ENCODE data around the gene CHD6. TPM values are rescaled to one million over a fixed set of nuclear protein-coding genes. Genes with fewer than 3 reads are reported as not detected.

Gene CHD6
- total RNA-seq, 2 donors from 2014 or later = 27.8 to 29.4 TPM

GRCh38 chr20:41600926-41601631 is 17.1 kb downstream of the CHD6 start:
- DNase-seq = no peak
- ATAC-seq = no peak
- intact Hi-C loops (cut with DNase I, micrococcal nuclease) = no loop called here

GRCh38 chr20:41599699-41600104 is 18.5 kb downstream of the CHD6 start:
- ATAC-seq (peak; percentile 33), DNase-seq (no peak)
- intact Hi-C loops (cut with DNase I, micrococcal nuclease) = no loop called here

- ATAC-seq = no peak
- intact Hi-C loops (cut with DNase I, micrococcal nuclease) = no loop called here
Measured at GRCh38 chr20:41598719-41599118, 19.5 kb downstream of the CHD6 start.

GRCh38 chr20:41594514-41595322 is 23.5 kb downstream of the CHD6 start:
- DNase-seq = no peak
- intact Hi-C loops (cut with DNase I, micrococcal nuclease) = no loop called here
- ATAC-seq = no peak

More at GRCh38 chr20:41598719-41599118, 19.5 kb downstream of the CHD6 start:
- DNase-seq = no peak

- intact Hi-C loops (cut with DNase I, micrococcal nuclease) = no loop called here
- ATAC-seq (no peak), DNase-seq (no peak)
Measured at GRCh38 chr20:41592516-41593216, 25.5 kb downstream of the CHD6 start.

- ATAC-seq (no peak), DNase-seq (no peak)
- intact Hi-C loops (cut with DNase I, micrococcal nuclease) = no loop called here
Measured at GRCh38 chr20:41587956-41588355, 30.2 kb downstream of the CHD6 start.

- DNase-seq (no peak), ATAC-seq (no peak)
- intact Hi-C loops (cut with DNase I, micrococcal nuclease) = no loop called here
Measured at GRCh38 chr20:41587523-41587922, 30.7 kb downstream of the CHD6 start.

GRCh38 chr20:41586772-41587171 is 31.4 kb downstream of the CHD6 start:
- DNase-seq (no peak), ATAC-seq (no peak)
- intact Hi-C loops (cut with DNase I, micrococcal nuclease) = no loop called here

GRCh38 chr20:41580350-41580749 is 37.8 kb downstream of the CHD6 start:
- intact Hi-C loops (cut with DNase I, micrococcal nuclease) = no loop called here
- ATAC-seq = no peak
- DNase-seq = no peak

- DNase-seq (no peak), ATAC-seq (peak; percentile 65)
- intact Hi-C loops (cut with DNase I, micrococcal nuclease) = no loop called here
Measured at GRCh38 chr20:41577129-41578009, 40.8 kb downstream of the CHD6 start.

GRCh38 chr20:41575412-41575811 is 42.8 kb downstream of the CHD6 start:
- DNase-seq = no peak
- no peak for ATAC-seq
- intact Hi-C loops (cut with DNase I, micrococcal nuclease) = no loop called here

- intact Hi-C loops (cut with DNase I, micrococcal nuclease) = no loop called here
- ATAC-seq (no peak), DNase-seq (no peak)
Measured at GRCh38 chr20:41574802-41575389, 43.3 kb downstream of the CHD6 start.

GRCh38 chr20:41573955-41574354 is 44.2 kb downstream of the CHD6 start:
- ATAC-seq (no peak), DNase-seq (no peak)
- intact Hi-C loops (cut with DNase I, micrococcal nuclease) = no loop called here

- ATAC-seq = no peak
- intact Hi-C loops (cut with DNase I, micrococcal nuclease) = no loop called here
- DNase-seq = no peak
Measured at GRCh38 chr20:41572010-41572572, 46.1 kb downstream of the CHD6 start.

- intact Hi-C loops (cut with DNase I, micrococcal nuclease) = no loop called here
- no peak for ATAC-seq
- no peak for DNase-seq
Measured at GRCh38 chr20:41571006-41571405, 47.2 kb downstream of the CHD6 start.

- intact Hi-C loops (cut with DNase I, micrococcal nuclease) = no loop called here
- DNase-seq (no peak), ATAC-seq (peak; percentile 49)
Measured at GRCh38 chr20:41570557-41570956, 47.6 kb downstream of the CHD6 start.

GRCh38 chr20:41567615-41568014 is 50.6 kb downstream of the CHD6 start:
- ATAC-seq = peak; percentile 89
- intact Hi-C loops (cut with DNase I, micrococcal nuclease) = no loop called here
- peak in 1 of 2 donors; percentile 11 for DNase-seq

GRCh38 chr20:41566896-41567527 is 51.2 kb downstream of the CHD6 start:
- intact Hi-C loops (cut with DNase I, micrococcal nuclease) = no loop called here
- DNase-seq = no peak
- no peak for ATAC-seq

Measured in left colon (tissue), 2 donors.